ENCODE results near the gene OSBPL2.

The OSBPL2 gene

DNA sequence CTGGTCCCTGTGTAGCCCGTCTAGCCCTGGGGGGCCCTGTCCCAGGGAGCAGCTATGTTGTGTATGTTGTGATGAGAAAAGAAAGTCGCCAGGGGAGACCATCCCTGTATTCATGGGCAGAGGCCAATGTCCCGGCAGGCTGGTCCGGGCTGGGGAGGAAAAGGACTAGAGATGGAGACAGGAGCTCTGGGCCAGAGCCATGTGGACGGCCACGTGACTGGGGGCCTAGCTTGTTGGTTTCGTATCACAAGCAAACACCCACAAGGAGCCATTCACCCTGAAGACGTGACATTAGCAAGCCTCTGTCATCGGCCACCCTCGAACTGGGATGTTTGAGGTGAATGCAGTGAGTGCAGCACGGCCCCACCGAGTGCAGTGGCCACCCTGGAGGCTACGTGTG lies 15.3 kb upstream of the OSBPL2 start:
- DNase-seq: no peak

DNA sequence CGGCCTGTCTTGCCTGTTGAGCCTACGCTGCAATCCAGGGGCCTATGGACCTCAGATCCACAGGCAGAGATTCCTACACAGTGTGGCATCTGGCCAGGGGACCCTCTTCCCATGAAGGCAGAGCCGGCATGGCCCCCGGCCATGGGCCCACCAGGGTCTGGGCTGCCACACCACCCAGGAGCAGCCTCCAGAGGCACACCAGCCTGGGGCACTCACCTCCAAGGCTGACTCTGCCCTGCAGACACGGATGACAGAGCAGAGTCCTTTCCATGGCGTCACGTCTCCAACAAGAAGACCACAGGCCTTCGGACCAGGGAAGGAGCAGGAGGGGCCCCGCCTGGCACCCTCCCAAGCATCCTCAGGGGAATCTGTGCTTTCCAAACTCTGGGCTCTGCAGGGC lies 14.8 kb upstream of the OSBPL2 start:
- no peak for DNase-seq

DNA sequence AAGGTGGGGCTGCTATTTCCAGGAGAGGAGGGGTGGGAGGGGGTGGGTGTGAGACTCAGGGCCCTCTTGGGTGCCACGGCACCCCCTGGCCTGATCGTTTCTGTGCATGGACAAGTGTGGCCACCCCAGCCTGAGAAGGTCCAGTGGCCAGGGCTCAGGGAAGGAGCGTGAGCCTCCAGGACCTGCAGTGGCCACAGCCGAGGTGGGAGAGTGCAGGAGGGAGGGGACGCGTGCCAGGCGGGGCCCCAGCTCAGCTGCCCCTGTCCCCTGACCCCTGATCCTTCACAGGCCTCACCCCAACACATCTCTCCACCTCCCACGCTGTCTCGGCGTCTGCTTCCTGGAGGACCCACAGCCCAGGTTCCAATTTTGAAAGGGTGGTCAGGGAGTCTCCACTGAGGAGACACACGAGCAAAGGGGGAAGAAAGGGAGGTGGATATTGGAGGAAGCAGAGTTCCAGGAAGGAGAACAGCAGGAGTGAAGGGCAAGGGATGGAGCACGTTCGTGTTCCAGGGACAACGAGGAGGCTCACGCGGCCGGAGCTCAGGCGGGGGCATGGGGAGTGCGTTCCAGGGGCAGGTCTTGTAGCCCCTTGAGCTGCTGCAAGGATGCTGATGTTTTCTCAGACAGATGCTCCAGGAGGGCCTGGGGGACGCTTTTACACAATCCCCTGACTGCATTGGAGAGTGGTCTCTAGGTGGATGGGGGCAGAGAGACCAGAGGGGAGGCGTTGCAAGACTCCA lies 14.0 kb upstream of the OSBPL2 start:
- DNase-seq: no peak

DNA sequence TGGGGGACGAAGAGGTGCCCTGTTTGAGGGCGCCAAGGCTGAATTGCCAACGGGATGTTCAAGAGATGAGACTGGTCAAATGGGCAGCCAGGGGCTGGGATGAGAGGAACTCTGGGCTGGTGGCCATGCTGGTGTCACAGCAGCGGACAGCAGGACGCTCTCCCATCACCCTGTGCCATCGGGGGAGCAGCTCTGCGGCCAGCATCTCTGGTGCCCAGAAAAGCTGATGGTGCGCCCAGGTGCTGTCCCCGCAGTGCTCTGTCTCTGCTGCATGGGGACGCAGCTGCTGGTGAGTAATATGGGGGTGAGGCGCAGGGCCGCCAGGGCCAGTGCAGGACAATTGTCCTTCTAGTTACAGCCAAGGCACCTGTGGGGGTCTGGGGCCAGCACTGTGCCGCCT lies 13.3 kb upstream of the OSBPL2 start:
- DNase-seq: no peak

DNA sequence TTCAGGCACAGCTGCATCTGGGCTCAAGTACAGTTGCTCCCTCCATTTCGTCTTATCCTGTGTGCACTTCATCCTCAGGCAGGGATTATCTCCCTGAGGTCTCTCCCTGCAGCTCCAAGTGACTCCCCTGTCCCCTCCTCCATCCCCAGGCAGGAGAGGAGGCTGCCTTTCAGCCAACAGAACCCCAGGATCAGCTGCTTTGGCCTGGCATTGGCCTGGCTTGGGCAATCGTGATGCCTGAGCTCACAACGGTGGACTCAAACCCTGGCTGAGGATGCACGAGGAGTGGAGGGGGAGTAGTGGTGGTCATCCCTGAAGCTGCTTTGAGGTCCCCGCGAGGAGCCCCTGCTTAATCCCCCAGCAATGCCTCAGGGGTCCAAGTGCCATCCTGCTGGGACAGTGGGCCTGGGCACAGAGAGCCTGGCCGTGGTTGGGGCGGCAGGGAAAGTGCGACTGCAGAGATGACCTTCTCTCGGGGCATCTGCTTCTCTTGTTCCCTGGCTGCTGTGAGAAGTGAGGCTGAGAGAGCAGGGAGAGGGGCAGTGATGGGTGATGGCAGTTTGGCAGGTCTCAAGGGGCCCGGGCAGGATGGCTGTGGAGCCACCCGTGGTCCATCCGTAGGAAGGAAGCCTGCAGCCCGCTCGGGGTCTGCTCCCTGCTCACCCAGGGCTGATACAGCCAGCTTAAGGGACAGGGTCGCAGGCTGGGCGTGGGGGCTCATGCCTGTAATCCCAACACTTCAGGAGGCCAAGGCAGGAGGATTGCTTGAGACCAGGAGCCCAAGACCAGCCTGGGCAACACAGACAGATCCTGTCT lies 12.3 kb upstream of the OSBPL2 start:
- no peak for DNase-seq

DNA sequence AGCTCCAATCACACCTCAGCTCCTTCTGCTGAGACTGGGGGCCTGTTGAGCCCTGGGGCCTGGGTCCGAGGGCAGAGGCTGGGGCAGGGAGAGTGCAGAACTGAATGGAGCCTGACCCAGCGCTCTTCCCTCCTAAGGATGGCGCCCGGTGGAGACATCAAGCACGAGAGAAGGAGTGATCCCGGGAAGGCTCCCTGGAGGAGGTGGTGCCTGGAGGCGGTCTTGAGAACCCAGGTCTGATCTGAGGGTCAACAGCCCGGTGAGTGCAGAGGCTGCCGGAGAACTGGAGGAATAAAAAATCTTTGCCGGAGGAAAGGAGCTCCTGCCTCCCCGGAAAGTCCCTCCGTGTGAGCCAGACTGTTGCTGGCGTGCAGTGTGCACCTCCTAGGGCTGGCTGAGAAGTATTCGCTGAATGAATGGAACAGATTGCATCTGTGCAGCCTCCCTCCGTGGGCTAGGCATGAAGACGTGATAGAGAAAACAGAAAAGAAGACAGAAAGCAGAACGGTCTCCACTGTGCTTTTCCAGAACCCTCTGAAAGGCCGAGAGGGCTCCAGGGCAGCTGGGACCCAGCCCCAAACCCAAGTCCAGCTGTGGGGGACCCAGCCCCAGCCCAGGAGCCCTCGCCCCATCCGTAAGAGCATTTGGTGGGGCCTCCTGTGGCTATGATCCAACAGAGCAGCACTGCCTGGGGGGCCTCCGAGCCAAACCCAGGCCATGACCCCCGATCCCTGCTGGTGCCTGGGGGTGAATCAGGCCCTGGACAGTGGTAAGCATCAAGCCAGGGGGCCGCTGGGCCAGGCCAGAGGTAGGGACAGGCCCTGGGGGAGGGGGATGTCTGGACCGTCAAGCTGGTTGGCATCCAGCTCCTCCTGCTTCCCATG lies 11.4 kb upstream of the OSBPL2 start:
- no peak for DNase-seq

DNA sequence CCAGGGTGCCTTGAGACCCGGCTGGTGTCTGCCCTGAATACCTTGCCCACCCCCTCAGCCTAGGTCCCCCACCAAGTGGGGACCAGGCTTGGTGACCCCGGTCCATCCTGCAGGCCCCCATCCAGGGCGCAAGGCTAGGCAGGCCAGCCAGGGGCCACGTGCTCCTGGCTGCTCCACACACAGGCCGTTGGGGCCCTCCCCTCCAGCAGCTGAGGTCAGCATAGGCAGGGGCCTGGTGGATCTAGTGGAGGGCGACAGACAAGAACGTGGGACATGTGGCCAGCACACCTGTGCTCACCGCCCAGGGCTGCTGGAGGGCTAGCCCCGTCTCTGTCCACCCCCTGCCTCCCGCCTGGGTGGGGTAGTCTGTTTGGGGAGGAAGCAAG lies 10.7 kb upstream of the OSBPL2 start:
- DNase-seq: no peak

DNA sequence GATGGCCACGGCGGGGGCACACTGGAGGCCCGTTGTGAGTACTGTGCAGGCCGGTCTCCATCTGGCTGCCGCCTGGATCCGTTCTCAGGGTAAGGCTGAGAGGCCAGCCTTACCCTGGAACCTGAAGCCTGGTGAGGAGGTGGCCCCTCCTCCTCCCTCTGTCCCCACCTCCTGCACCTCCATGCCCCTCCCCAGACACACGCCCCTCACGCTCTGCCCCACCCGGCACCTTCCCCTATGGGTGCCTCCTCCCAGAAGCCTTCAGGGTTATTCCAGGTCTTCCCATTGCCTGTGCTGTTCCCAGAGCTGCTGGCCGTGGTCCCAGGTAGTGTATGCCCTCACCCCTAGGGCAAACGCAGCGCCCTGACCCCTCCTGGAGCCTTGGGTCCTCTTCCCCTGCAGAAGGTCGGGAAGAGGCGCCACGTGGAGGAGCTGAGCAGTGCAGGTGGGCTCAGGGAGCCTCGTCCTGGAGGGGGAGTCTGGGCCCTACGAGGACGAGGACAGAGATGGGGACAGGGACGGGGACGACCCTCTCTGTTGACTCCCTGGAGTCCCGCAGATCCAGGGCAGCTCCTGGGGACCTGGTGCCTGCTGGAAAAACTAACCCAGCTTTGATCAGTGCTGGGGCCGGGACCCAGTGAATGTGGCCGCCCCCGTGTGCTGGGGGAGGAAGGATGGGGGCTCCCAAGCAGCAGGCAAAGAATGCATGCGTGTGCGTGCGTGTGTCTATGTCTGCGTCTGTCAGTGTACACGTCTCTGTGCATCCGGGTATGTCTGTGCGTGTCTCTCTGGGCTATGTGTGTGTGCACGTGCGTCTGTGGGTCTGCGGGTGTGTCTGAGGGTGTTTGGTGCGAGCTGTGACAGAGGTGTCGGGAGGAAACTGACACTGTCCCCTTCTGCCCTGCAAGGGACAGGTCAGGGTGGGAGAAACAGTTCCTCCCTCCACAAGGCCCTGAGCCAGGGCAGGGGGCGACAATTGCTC lies 10.1 kb upstream of the OSBPL2 start:
- no peak for DNase-seq

DNA sequence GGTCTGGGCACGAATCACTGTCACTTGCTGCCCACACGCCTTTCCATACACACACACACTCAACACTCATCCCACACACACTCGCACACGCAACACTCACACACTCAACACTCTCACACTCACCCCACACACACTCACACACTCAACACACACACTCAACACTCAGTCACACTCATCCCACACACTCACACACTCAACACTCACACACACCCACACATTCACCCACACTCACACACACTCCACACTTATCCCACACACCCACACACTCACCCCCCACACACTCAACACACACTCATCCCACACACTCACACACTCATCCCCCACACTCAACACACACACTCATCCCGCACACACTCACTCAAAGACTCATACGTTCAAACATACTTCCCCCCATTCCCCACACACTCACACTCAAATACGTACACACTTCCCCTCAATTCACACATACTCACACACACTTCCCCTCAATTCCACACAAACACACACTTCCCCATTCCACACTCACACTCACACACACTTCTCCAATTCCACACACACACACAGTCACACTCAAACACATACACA lies 9.3 kb upstream of the OSBPL2 start:
- no peak for DNase-seq

DNA sequence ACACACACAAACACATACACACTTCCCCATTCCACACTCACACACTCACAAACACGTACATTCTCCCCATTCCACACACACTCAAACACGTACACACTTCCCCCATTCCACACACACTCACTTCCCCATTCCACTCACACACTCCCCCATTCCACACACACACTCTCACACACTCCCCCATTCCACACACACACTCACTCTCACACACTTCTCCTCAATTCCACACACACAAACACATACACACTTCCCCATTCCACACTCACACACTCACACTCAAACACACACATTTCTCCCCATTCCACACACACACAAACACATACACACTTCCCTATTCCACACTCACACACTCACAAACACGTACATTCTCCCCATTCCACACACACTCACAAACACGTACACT lies 8.7 kb upstream of the OSBPL2 start:
- no peak for DNase-seq

DNA sequence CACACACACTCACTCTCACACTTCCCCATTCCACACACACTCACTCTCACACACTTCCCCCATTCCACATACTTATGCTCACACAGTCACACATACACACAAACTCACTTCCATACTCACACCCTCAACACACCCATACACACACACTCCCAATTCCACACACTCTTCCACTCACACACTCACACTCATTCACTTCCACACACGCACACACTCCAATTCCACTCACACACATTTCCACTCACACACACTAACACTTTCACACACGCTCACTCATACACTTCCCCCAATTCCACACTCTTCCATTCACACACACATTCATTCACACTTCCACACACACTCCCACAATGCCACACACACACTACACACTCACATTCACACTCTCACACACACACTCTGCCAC lies 8.0 kb upstream of the OSBPL2 start:
- no peak for DNase-seq

DNA sequence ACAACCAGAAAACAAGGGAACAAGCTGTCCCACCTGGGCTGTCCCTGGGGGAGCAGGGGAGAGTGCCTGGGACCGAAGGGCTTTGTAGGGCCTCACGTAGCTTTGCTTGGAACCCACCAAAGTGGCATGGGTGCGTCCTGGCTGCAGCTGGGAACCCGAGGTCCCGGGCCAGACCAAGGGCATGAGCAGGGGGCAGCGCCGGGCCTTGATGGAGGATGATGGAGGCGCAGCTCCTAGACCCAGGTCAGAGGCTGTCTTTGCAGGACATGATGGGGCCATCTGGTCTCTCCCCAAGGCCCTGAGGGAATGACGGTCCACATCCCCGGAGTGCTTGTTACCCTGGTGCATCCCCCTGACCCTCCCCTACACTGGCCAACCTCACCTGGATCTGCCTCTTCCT lies 7.6 kb upstream of the OSBPL2 start:
- DNase-seq: no peak

DNA sequence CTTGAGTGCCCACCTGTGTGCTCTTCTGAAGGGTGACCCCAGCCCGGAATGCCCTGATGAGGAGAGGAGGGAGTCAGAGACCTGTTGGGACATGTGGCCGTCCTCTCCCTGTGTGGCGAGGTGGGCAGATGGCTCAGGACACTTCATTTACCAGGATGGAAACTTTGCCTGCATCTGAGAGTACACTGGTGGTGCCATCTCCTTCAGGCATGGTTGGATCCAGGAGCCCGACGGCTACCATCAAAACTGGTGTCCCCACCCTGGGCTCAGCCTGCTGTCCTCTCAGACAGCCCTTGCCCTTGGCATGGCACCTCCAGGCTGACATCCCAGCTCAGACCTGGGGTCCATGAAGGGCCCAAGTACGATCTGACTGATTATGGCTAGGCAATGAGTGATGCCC lies 7.0 kb upstream of the OSBPL2 start:
- no peak for DNase-seq

DNA sequence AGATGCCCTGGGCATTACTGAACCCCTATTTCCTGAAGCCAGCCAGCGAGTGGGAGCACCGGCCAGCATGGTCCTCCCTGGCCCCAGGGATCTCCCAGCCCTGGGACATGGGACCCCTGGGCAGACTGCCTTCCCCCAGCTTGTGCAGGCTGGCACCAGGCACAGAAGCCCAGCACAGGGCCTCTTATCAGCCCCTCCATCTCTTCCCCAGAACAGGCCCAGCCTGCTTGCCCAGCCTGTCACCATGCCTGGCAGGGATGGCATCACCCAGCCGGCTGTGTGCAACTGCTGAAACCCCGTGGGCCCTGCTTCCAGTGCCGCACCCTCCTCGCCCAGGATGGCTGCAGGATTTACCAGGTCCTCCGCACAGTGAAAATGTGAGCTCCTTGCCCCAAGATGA lies 6.1 kb upstream of the OSBPL2 start:
- DNase-seq: no peak

DNA sequence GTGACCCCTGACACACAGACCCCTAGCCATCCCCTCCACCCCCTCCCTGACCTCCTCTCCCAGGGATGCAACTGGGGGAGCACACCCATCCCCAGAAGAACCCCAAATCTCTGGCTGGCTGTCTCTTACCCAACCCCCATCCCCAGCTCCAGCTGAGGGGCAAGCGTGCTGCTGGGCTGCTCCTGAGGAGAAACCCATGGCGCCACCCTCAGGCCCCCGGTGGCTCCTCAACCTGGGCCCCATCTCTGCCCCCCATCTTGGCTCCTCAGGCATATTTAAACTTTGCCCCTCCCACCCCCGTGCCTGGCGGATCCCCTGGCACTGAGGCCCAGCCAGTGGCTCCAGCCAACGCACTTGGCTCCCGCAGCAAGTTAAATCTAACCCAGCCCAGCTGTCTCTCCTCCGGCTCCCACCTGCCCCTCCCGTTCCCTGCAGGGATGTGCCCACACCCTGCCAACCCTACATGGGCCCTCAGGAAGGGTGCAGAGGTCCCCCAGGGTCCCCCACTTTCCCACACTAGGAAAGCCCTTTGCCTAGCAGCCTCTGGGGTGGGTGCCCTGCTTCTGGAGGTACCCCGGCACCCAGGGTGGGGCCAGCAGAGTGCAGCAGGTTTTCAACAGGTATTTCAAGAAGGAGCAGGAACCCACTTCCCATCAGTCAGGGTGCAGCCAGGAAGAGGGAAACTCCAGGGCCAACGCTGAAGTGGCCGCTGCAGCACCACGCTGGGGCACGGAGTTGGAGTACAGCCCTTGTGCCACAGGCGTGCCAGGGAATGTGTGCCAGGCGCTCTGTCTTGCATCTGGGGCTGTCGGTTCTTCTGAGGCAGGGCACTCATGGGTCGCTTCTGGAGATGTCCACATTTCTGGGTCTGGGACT lies 5.3 kb upstream of the OSBPL2 start:
- DNase-seq: no peak

DNA sequence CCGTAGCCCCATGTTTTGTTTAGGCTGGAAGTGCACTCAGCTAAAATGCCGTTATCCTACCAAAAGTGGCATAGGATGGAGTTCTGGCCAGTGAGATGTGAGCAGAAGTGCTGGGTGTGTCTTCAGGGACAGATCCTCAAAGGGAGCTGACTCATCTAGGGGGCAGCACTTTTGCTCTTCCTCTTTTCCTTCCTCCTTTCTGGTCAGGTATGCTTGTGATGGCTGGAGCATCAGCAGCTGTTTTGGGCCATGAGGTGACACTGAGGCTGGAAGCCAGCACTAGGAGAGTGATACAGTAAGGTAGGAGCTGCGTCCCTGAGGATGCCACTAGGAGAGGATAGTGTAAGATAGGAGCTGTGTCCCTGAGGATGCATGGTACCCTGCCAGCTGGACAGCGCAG lies 4.6 kb upstream of the OSBPL2 start:
- no peak for DNase-seq

DNA sequence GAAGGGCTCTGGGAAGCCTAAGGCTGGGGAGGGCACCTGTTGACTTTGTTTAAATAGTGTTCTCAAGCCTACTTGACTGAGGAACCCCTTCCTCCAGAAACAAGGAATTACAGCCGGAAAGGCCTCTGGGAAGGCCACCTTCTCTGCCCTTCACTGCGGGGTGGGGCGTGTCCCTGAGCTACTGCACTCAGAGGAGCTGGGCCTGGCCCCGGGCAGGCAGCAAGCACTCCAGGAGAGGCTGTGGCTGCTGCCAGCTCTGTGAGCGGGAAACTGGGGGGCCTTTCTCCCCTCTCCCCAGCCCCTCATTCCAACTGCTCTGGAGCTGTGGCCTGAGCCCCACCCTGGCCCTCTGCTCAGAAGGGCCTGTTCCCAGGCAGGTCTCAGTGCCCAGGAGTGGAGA lies 4.0 kb upstream of the OSBPL2 start:
- DNase-seq: no peak

DNA sequence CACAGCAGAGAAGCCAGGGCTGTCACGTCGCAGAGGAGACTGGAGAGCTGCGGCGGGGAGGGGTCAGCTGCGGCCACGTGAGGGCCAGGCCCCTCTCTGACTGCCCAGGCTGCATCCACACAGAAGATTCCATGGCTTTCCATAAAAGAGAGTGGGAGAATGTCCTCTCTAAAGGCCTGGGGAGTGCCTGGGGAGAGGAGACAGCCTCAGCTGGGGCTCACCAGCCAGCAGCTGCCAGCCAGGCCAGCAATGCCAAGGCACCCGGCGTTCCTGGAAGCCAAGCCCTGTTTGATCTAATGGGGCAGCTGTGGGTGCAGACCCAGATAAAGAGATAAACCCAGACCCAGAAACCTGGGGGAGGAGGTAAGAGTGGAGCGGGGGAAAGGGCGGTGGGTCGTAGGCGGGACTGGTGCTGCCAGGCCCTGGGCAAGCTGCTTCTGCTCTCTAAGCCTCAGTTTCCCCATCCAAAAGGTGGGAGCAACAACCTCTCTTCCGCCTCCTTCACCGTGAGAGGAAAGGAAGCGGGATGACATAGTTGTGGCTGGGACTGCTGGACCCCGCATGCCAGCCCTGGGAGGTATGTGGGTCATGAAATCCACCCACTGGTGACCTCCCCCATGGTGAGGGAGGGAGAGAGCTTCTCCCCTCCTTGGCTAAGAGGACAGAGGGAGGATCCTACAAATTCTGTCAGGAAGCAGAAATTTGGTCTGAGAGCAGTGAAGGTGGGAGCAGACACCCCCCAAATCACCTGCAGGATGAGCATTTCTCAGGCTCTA lies 3.1 kb upstream of the OSBPL2 start:
- DNase-seq: no peak

DNA sequence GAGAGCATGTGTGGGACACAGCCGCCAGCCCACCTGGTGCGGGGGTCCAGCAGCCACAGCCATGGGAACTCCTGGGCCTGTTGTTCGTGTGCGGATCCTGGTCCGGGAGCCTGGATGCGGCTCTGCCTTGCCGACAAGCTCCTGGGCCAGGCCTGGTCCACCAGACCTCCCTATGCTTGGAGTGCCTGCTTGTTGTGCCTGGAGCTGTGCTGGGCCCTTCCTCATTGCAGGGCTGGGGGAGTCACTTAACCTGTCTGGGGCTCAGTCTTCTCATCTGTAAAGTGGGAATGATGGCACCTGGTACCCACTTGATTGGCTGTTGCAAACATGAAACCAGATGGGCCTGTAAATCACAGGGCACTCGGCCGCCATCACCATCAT lies 2.6 kb upstream of the OSBPL2 start:
- DNase-seq: no peak

DNA sequence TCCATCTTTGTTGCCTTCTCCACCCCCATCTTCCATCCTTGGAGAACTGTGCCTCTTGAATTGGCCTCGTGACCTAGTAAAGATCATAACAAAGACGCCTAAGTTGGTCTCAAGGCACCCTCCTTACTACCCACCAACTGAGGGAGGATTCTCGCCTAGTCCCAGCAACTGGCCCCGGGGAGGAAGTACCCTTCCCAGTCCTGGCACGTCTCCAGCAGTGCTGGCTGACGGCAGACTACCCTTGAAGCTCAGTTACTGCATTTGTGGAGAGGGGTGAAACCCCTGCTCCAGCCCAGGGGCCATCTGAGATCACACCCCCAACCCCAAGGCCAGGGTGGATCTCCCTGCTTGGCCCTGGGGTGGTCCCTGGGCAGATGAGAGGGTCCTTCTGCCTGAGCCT lies 2.1 kb upstream of the OSBPL2 start:
- DNase-seq: no peak

All from activated CD4-positive, alpha-beta T cell treated with anti-CD3 and anti-CD28 coated beads for 1 hour (primary cell).